Globus pallidus (tissue), 1 donor: ENCODE measurements around the gene CCDC50.

ENCODE experiments used
- DNase-seq: peaks from one replicate; pipeline ENCODE4 v3.0.0-alpha.2; 2015; ENCODE audit warnings: low spot score

CCDC50 gene

GRCh38 chr3:191328962-191329653, at the start of gene CCDC50:
Gene CCDC50, plus strand, starts transcription at chr3:191329394. Its CDS starts 281 bp downstream, at chr3:191329675.
- peak; percentile 74 for DNase-seq

GRCh38 chr3:191280111-191280510, 49.1 kb upstream of the CCDC50 start:
- no peak for DNase-seq

- DNase-seq: no peak
Measured at GRCh38 chr3:191280882-191281281, 48.3 kb upstream of the CCDC50 start.

GRCh38 chr3:191282251-191283185, 46.7 kb upstream of the CCDC50 start:
- DNase-seq: no peak

DNA sequence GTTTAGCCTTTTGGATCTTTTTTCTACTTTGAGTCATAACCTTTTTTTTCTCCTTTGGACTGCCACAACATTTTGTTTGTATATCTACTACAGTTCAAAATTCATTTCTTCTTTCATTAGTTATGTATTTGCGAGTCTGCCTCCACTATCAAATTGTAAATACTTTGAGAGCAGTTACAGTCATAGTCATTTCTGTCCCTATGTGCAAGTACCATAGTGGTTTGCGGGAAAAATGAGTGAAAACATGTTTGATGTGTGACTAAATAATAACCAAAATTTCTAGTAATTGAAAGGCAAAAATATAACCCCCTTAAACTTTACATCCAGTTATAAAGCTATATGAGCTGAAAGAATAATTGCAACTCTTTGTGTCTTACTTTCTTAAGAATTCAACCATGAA, 45.8 kb upstream of the CCDC50 start:
- DNase-seq: no peak

GRCh38 chr3:191290311-191291025, 38.7 kb upstream of the CCDC50 start:
- no peak for DNase-seq

DNA sequence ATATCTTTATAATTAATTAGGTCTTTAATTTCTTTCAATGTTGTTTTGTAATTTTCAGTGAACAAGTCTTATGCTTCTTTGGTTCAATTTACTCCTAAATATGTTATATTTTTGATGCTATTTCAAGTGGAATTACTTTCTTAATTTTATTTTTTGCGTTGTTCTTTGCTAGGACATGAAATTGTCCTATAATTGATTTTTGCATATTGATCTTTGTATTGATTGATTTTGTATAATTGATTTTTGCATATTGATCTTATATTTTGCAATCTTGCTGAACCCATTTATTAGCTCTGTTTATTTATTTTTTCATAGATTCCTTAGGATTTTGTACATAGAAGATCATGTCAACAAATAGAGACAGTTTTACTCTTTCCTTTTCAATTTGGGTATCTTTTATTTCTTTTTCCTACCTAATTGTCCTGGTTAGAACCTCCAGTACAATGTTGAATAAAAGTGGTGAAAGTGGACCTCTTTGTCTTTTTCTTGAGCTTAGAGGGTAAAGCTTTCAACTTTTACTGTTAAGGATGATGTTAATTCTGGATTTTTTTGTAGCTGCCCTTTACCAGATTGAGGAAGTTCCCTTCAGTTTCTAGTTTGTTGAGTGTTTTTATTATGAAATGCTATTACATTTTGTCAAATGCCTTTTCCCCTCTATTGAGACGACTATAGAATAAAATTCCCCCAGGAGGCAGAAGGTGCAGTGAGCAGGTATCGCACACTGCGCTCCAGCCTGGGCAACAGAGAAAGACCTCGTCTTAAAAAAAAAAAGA, 36.8 kb upstream of the CCDC50 start:
- DNase-seq: no peak

- DNase-seq: no peak
Measured at GRCh38 chr3:191294291-191294690, 34.9 kb upstream of the CCDC50 start.

GRCh38 chr3:191296041-191296541, 33.1 kb upstream of the CCDC50 start:
- DNase-seq: no peak

- no peak for DNase-seq
Measured at GRCh38 chr3:191298846-191299245, 30.3 kb upstream of the CCDC50 start.

- no peak for DNase-seq
Measured at GRCh38 chr3:191300422-191300821, 28.8 kb upstream of the CCDC50 start.

DNA sequence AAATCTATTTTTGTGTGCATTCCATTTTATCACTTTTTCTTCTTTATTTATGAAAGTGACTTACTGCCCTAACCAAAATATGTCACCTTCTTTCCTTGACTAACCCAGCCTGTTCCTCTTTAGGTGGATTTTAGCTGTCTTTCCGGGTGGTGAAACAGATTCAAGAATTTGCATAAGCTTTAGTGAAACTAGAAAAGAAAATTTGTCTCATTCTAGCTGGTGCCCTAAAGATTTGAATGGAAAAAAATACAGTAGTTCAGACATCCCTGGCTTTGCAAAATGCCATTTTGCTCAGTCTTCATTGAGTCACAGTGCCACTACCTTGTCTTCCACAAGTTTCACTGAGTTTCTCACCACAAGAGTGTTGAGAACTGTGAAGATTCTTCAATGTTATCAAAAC, 28.2 kb upstream of the CCDC50 start:
- DNase-seq: no peak

- DNase-seq: no peak
Measured at GRCh38 chr3:191301782-191302411, 27.3 kb upstream of the CCDC50 start.

GRCh38 chr3:191302451-191302850, 26.7 kb upstream of the CCDC50 start:
- DNase-seq: no peak

DNA sequence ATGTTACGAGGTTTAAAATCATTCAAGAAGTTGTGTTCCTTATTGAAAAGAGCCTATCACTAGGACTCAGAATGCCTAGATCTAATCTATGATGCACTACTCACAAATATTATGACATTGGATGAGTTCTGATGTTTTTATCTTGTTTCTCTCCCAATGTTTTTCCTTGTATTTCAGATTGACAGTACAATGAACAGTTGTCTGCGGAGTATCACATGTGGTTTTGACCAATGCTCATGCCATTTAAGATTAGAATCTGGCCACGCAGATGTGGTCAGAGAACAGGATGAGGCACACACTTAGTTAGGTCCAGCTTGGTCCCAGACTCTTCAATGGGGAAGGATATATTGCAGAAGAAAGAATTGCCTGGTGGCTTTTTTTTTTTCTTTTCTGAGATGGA, 25.6 kb upstream of the CCDC50 start:
- DNase-seq: peak; percentile 24

- DNase-seq: no peak
Measured at GRCh38 chr3:191306428-191306827, 22.8 kb upstream of the CCDC50 start.

DNA sequence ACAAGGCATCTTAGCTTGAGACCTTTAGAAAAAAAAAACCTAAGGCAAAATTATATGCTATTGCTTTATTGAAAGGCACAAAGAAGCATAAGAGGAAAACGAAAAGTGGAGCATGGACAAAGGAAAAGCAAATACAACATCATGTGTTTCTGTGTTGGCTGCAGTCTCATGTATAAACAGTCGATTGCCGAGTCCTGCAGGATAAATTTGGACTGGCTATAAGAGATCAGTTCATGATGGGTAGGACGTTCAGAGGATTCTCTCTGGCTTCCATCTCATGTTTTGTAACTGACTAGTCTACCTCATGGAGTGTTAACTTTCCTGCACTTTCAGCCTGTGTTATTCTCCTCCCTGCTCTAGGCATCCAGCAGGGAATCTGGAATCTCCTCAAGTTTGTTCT, 21.9 kb upstream of the CCDC50 start:
- no peak for DNase-seq

GRCh38 chr3:191313296-191313695, 15.9 kb upstream of the CCDC50 start:
- no peak for DNase-seq

DNA sequence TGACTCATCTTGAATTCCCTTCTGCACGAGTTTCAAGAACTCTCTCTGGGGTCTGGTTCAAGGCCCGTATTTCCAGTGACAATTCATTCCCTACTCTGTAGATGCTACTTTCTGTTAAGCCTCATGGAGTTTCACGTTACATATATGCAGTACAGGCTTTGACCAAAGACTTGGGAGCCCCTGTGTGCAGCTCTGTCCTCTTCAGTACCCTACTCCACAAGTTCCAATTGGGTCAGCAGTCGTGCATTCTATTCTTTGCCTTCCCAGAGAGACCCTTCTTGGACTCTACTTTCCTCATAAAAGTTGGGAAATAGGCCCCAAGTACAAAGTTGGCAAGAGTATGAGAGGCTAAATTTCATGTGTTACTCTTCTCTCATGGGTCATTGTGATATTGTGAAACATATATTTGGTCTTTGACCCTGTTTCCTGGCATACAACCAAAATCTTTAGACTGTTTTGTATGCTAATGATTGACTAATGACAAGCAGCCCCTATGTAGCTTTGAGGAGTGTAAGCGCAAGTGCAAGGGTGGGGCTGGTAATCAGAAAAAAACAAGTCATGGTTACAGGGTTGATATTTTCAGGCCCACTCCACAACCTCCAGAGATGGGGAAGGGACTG, 15.0 kb upstream of the CCDC50 start:
- no peak for DNase-seq

- no peak for DNase-seq
Measured at GRCh38 chr3:191316876-191317603, 12.2 kb upstream of the CCDC50 start.
